HG02943 (cell line): Measurements from ENCODE around the gene UCN.

ENCODE experiments used
- ATAC-seq: cut with Tn5 transposase; IDR thresholded peaks from one replicate; pipeline ENCODE4 v1.9.1; 2021; ENCODE audit warnings: mild to moderate bottlenecking, low read depth, moderate library complexity; ENCODE audit not compliant: unreplicated experiment

Gene UCN

DNA sequence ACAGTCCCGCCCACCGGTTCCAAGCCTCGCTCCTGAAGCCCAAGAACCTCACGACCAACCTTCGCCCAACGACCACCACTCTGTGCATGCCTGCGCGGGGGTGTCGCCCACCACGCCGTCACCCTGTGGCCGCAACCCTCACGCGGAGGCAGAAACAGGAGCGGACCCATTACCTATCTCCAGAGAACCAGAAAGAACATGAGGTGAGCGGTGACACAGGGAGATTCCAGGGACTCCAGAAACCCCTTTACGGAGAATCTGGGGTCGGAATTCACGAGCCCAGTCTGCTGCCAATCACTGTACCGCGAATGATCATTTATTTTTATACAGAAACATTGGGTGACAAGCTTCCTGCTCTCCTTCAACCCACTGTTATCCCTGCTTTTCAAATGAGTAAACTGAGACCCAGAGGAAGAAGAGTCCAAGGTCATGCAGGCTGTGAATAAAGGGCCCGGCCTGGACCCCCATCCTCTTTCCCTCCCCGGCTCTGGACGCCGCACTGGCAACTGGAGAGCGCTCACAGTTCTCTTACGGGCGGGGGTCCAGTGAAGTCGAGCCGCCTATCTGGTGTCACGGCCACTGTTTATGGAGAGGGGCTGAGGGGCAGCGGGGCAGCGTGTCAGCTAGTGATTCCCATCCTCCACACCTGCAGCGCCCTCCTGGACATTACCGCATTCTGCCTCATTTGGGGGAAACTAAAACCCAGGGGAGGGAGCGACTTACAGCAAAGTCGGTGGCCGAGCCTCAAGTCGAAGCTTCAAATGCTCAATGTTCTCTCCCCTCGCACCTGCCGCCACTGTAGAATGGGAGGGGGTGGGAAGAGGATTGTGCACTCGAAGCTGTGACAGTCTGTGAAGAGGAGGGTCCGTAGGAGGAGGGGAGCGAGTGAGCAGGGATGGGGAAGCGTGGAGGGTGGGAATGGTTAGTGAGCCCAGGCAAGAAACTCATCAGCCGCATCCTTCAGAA is 44.7 kb downstream of the UCN start:
- ATAC-seq = no peak

DNA sequence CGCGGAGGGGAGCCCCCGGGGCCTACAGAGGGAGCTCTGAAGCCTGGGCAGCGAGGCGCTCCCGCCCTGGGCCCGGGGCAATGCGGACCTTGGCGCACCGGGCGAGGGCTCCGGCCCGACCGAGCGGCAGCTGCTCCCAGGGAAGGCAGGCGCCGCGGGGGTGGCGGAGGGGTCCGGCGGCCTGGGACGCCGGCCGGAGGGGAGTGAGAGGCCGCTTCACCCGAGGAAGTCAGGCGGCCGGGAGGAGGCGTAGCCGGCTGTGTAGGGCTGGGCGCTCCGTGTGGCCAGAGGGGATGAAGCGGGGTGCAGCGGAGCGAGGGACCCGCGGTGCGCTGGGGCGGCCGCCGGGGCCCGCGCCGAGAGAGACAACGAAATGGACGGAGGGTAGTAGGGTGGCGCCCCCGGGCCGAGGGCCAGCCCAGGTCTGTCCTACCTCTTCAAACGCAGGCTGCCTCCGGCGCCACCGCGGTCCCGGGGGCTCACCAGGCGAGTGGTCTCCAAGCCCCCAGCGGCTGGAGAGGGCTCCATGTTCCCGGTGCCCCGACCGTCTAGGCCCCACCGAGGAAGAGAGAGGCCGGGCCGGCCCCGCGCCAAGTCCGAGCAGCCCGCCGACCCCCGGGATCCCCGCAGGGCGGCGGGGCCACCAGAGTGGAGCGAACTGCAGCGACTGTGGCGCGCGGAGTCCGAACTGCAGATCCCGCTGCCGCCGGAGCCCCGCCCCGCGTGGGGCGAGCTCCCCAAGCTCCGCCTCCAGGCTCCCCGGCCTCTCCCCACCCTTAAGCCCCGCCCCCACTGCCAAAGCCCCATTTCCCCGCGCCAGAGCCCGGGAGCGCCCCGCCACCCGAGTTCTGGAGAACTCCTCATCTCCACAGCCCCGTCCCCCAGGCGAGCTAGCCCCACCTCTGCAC is 45.6 kb downstream of the UCN start, which contains the start of gene SLC30A3:
SLC30A3 (minus strand) TSS at position 669 of the 908 bp plus-strand sequence; CDS start at position 528, 141 bp downstream.
- ATAC-seq = no peak

DNA sequence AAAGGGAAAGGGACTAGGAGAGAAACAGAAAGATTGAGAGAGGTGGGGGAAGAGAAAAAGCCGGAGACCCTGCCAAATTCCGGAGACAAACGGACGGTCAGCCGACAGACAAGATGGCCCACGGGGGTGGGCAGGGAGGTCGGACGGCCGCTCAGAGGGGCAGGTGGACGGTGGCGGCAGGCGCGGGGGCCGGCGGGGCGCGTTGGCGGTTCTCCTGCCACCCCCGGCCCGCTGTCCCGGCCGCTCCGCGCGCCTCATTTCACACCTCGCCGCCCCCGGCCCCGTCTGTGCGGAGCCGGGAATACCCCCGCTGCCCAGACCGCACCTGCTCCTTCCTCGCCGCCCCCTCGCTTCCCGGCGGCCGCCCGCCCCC is 46.3 kb downstream of the UCN start:
- ATAC-seq = no peak

DNA sequence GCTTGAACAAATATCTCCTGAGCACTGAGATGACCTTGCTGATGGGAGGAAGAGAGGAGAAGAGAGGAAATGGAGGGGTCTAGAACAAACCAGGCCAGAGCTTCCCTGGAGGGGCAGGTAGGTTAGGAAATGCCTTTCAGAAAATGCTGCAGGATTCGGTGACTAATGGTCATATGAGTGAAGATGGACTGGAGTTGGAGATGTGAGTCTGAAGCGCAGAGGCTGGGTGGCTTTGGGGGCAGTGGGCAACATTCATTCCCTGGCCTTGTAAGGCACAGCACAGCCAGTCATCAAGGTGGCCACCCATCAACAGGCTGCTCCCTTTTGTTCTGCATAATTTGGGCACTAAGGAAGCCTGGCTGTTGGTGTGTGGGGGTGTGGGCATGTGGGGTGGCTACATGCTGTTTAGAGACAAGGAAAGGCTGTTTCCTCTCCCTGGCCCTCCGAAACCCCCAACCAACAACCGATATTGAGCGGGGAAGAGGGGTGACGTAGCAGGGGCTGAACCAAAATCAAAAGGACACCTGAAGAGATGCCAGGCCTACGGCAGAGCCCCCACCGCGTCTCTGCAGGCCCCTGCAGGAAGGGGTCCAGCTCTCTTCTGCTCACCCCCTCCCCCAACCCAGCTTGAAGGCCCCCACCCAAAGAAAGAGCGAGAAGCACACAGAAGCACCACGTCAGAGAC is 46.9 kb downstream of the UCN start:
- no peak for ATAC-seq

DNA sequence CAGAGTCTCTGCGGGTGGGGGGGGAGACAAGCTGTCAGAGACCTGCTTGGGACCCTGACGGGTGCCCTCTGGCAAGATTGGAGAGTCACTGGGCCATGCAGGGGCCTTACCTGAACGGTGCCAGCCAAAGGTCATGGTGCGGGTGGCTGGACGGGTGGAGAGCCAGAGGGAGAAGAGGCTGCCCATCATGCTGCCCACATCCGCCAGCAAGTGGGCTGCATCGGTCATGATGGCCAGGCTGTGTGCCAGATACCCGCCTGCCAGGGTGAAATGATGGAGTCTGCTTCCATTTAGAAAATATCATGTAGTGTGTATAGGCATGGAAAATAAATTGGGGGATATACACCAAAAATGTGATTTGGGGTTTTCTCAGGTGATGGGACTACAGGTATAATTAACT is 50.2 kb downstream of the UCN start:
- ATAC-seq = no peak
